Mesothelial cell of epicardium (in vitro differentiated cells): Measurements from ENCODE around the gene DHRS4. TPM values are rescaled to one million over a fixed set of nuclear protein-coding genes. Genes with fewer than 3 reads are reported as not detected.

ENCODE experiments used
- DNase-seq, 2 experiments: peaks; one replicate each; pipeline ENCODE4 v3.0.0; 2021; ENCODE audit warnings: low spot score in 2 of 2; ENCODE audit not compliant: unreplicated experiment in 2 of 2
- H3K27ac Mint-ChIP-seq: 2 replicates; pipeline ENCODE4 v1.8.0; 2021; ENCODE audit warnings: mixed read lengths
- H3K27me3 Mint-ChIP-seq: 2 replicates; pipeline ENCODE4 v1.8.0; 2021; ENCODE audit warnings: low read depth, mixed read lengths
- H3K36me3 Mint-ChIP-seq: 2 replicates; pipeline ENCODE4 v1.8.0; 2021; ENCODE audit warnings: mixed read lengths
- H3K4me1 Mint-ChIP-seq: 2 replicates; pipeline ENCODE4 v1.8.0; 2021; ENCODE audit warnings: mixed read lengths
- H3K4me3 Mint-ChIP-seq: 2 replicates; pipeline ENCODE4 v1.8.0; 2021; ENCODE audit warnings: mild to moderate bottlenecking, moderate library complexity, mixed read lengths
- H3K9me3 Mint-ChIP-seq: 2 replicates; pipeline ENCODE4 v1.8.0; 2021; ENCODE audit warnings: mixed read lengths
- CTCF ChIP-seq: fragments of 200-600 bp; sonication (generic); IDR thresholded peaks from one replicate; pipeline ENCODE4 v1.5.0; 2021; ENCODE audit warnings: antibody characterized with exemption; ENCODE audit not compliant: unreplicated experiment
- total RNA-seq: library from RNA; stranded (reverse); gene quantifications from 3 replicates; pipeline ENCODE4 v1.2.1, GENCODE V29; 2021

The DHRS4 gene
- total RNA-seq, 1 donor from 2014 or later, result 22.0 TPM

GRCh38 chr14:23930742-23931141 lies 22.8 kb upstream of the DHRS4 start:
- no peak overlapping the region for H3K27ac Mint-ChIP-seq
- H3K36me3 Mint-ChIP-seq, result no peaks in the 10 kb centered on the region
- H3K9me3 Mint-ChIP-seq, result no peaks in the 10 kb centered on the region
- no peaks in the 10 kb centered on the region for H3K27me3 Mint-ChIP-seq
- no peak for DNase-seq
- peaks cover 41% of the 10 kb centered on the region for H3K4me1 Mint-ChIP-seq
- H3K4me3 Mint-ChIP-seq, result no peak overlapping the region
- TF ChIP-seq CTCF, result no peak

- no peak overlapping the region for H3K27ac Mint-ChIP-seq
- no peak for DNase-seq
- no peaks in the 10 kb centered on the region for H3K27me3 Mint-ChIP-seq
- no peaks in the 10 kb centered on the region for H3K9me3 Mint-ChIP-seq
- H3K36me3 Mint-ChIP-seq, result no peaks in the 10 kb centered on the region
- H3K4me1 Mint-ChIP-seq, result peaks cover 41% of the 10 kb centered on the region
- no peak overlapping the region for H3K4me3 Mint-ChIP-seq
- no peak for TF ChIP-seq CTCF
Observed at GRCh38 chr14:23931721-23932289, 21.8 kb upstream of the DHRS4 start.

- no peaks in the 10 kb centered on the region for H3K27me3 Mint-ChIP-seq
- H3K4me1 Mint-ChIP-seq, result peaks cover 41% of the 10 kb centered on the region
- no peaks in the 10 kb centered on the region for H3K36me3 Mint-ChIP-seq
- DNase-seq, result no peak
- no peak overlapping the region for H3K4me3 Mint-ChIP-seq
- no peaks in the 10 kb centered on the region for H3K9me3 Mint-ChIP-seq
- H3K27ac Mint-ChIP-seq, result peak overlapping the region; percentile 17
- TF ChIP-seq CTCF, result no peak
Observed at GRCh38 chr14:23932639-23933038, 20.9 kb upstream of the DHRS4 start.

GRCh38 chr14:23933108-23933741 lies 20.3 kb upstream of the DHRS4 start:
- Mint-ChIP-seq H3K27me3 (no peaks in the 10 kb centered on the region), H3K9me3 (no peaks in the 10 kb centered on the region), H3K4me1 (peaks cover 41% of the 10 kb centered on the region), H3K27ac (peak overlapping the region; percentile 65), H3K4me3 (peak overlapping the region; percentile 13), H3K36me3 (no peaks in the 10 kb centered on the region)
- DNase-seq, result no peak
- no peak for TF ChIP-seq CTCF

GRCh38 chr14:23933742-23934128 lies 19.8 kb upstream of the DHRS4 start:
- Mint-ChIP-seq H3K9me3 (no peaks in the 10 kb centered on the region), H3K36me3 (no peaks in the 10 kb centered on the region), H3K27me3 (no peaks in the 10 kb centered on the region), H3K4me3 (no peak overlapping the region), H3K27ac (peak overlapping the region; percentile 65), H3K4me1 (peaks cover 36% of the 10 kb centered on the region)
- TF ChIP-seq CTCF, result no peak
- no peak for DNase-seq
